Measurements from ENCODE around the gene KIF23.
"Not testable (repeated sequence)": the region's sequence is repeated elsewhere in the genome, so short reads cannot be mapped to it uniquely, and the experiment has no call there.

The KIF23 gene

DNA sequence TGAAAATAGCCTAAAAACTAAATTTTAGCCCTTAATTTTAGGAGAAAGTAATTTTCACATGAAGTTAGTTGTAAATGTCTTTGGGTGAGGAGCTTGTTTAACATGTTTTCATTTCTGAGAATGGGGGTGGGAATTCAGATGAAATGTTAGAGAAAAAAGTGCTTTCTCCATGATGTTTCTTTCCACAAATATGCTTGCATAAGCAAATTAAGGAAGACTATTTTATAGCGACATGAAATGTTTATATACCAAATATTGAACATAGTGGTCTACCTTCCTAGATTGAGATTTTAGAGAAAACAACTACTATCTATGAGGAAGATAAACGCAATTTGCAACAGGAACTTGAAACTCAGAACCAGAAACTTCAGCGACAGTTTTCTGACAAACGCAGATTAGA lies 25.5 kb downstream of the KIF23 start:
- no peak for DNase-seq

- DNase-seq: no peak
Observed at GRCh38 chr15:69443032-69443611, 29.0 kb downstream of the KIF23 start.

- no peak for DNase-seq
Observed at GRCh38 chr15:69444686-69445085, 30.5 kb downstream of the KIF23 start.

GRCh38 chr15:69446953-69447352 lies 32.8 kb downstream of the KIF23 start:
- no peak for DNase-seq

DNA sequence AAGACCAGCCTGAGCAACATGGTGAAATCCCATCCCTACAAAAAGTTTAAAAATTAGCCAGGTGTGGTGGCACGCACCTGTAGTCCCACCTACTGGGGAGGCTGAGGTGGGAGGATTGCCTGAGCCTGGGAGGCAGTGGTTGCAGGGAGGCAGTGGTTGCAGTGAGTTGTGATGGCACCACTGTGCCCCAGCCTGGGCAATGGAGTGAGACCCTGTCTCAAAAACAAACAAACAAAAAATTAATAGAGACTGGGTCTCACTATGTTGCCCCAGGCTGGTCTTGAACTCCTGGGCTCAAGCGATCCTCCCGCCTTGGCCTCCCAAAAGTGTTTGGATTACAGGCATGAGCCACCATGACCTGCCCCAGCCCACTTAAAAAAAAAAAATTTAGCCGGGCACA lies 36.1 kb downstream of the KIF23 start:
- not testable (repeated sequence) for DNase-seq

DNA sequence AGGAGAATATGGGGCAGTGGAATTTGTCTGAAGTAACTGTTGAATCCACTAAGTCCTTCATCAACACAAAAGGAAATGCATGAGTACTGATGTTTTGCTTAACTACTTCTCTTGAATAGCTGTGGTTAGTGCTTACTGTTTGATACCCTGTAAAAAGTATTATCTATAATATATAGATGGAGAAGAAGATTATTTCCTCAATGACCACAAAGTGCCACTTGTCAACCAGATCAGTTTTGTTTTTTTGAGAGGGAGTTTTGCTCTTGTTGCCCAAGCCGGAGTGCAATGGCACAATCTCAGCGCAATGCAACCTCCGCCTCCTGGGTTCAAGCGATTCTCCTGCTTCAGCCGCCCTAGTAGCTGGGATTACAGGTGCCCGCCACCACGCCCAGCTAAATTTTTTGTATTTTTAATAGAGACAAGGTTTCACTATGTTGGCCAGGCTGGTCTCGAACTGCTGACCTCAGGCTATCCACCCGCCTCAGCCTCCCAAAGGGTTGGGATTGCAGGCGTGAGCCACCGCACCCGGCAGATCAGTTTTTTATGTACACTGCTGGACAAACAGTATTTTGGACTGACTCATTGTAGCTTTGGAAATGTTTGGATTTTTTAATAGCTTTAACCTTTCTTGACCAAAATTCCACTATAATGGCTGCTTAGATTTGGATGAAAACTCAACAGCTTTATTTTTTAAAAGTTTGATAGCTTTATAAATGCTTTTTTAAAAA lies 37.0 kb downstream of the KIF23 start:
- DNase-seq: no peak

DNA sequence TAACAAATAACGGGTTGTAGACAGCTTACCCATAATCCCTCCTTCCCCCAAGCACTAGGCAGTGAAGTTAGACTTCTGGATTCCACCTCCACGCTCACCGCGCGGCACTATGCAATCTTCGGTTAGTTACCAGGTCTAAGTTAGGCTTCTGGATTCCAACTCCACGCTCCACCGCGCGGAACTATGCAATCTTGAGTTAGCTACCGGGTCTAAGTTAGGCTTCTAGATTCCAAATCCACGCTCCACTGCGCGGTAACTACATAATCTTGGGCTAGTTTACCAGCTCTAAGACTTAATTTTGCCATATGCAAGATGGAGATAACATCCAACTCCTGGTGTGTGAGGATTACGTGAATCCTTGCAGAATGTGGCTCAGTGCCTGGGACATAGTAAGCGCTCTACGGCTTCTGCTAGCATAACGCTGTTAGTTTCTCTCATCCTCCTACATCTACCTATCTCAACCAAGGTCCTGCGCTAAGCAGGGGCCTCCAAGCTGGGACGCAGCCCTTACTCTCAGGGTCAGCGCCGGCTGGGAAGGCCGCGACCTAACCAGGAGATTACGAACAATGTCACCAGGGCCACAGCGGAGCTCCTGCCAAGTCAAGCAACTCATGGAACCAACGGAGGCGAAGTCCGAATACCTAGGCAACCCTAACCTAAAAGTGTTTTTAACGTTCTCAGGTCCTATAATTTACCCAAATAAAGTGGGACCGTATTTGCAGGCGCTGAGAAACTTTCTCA lies 38.0 kb downstream of the KIF23 start:
- no peak for DNase-seq

GRCh38 chr15:69452692-69453521 lies 38.8 kb downstream of the KIF23 start, which contains the start of gene RPLP1:
Gene RPLP1 (plus strand): TSS chr15:69452818. CDS start chr15:69452949, 131 bp downstream.
- DNase-seq: peak; percentile 89

GRCh38 chr15:69454953-69455352 lies 40.8 kb downstream of the KIF23 start:
- DNase-seq: no peak

GRCh38 chr15:69456208-69457166 lies 42.3 kb downstream of the KIF23 start:
- no peak for DNase-seq

DNA sequence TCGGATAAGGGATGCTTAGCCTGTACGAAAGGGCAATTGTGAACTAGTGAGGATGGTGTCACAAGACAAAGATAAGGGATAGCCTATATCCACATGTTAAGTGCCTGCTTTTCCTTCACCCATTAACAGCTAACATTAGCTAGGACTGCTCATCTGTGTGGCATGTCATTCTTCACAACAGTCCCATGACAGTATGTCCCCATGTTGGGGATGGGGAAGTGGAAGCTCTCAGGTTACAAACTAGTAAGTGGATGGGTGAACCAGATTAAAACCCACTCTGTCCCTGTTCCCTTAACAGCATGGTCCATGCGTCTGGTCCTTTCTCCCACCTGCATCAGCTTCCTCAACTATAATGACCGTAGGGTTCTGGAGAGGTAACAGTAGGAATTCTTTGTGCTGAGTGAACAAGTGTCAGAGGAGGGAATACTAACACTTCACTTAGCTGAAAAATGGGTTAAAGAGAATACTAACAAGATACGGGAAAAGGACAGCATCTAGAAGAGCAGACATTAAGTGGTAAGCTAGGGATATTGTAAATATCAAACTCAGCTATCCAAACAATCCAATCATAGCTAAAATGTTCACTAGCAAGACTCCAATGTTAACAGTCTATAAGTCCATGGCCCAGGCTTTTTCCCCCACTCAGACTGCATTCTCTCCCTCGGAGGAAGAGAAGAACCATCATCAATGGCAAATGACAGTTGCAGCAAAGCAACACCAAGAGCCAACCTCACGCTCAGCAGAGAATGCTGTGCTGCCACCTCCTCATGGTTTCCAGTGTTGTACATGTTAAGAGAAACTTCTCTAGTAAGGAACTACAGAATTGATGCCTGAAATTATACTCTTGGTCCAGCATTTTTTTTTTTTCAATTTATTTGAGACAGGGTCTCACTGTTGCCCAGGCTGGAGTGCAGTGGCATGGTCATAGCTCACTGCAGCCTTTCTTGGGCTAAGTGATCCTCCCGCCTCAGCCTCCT lies 43.4 kb downstream of the KIF23 start:
- no peak for DNase-seq

GRCh38 chr15:69459066-69459465 lies 44.9 kb downstream of the KIF23 start:
- no peak for DNase-seq

DNA sequence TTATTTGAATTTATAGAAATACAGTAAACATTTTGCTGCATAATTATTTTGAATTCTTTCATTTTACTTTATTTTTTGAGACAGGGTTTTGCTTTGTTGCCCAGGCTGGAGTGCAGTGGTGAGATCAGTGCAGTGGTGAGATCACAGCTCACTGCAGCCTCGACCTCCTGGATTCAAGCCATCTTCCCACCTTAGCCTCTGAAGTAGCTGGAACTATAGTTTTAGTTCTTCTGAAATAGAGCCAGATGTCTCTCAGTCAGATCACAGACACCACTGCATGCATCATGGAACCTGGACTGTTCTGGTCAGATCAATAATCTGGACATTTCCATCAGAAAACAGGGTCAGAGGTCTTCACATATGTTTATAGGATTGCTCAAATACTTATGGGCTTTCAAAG lies 46.3 kb downstream of the KIF23 start:
- DNase-seq: no peak

DNA sequence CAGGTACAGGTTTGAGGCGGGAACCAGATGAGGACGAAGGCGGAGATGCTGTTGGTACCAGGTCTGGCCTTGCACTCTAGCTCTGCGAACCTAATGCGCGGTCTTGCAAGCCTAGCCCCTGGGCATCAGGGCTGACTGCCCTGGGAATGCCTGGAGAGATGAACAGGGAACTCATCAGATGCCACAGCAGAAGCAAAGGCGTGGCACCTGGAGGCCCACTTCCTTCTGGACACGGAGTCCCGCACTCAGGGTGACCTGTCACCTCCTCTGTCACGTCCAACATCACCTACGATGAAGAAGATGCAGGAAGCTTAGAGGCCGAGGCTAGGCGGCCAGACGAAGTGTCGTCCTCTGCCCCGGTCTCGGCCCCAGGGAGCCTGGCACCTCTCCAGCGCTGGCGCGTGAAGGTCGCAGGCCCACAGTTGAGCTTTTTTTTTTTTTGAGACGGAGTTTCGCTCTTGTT lies 47.9 kb downstream of the KIF23 start:
- no peak for DNase-seq

- peak; percentile 94 for DNase-seq
Observed at GRCh38 chr15:69462493-69463181, 48.5 kb downstream of the KIF23 start.

DNA sequence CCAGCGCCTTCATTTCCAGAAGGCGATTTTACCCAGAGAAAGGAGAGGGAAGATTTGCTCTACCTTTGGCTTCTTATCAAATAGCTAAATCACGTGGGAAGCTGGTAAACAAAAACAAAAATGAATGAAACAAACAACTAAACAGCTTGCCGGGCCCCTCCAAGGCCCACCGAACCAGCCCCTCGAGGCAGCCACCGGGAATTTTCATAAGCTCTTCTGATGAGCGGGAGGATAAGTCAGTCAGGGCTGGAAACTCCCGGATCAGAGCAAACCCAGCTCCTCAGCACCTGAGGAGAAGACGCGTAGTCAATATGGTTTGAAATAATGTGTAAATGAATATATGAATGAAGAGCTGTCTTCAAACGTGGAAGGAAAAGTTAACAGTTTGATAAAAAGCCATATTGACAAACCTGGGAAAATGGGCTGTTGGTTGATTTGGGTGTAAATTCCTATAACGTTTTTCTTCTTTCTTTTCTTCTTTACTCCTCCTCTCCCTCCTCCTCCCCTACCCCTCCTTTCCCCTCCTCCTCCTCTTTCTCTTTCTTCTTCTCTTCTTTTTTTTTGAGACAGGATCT lies 49.1 kb downstream of the KIF23 start:
- DNase-seq: no peak

DNA sequence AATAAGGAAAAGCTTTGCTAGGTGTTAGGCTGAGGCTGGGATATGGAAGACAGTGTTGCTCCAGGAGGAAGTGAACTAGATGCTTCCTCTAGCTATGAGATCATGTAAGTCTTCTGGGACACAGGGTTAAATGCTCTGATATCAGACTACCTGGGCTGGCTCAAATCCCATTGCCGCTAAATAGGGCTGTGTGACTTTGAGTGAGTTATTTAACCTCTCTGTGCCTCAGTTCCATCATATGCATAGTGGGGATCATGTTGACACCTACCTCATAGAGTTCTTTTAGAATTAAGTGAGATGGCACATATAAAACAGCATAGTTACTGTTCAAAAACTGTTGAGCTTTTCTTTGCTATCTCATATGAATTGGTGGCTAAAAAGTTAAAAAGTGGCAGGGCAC lies 51.1 kb downstream of the KIF23 start:
- DNase-seq: no peak

GRCh38 chr15:69466733-69467132 lies 52.6 kb downstream of the KIF23 start:
- DNase-seq: no peak

DNA sequence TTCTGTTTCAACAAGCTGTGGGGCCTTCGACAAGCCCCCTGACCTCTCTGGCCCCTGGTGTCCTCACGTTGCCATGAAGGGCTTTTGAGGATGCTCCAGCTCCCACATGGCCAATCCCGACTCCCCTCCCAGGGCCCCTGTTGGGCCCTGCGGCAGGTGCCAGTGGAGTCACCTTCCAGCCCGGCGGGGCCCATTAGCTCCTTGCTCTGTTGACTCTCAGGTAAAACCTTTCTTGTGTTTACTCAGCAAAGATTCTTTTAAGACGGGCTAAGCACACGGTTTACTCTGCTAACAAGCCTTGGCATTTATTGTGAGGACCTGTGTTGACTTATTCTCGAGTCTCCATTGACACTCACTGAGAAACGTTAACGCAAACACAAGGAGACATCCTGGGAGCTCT lies 53.5 kb downstream of the KIF23 start:
- peak; percentile 15 for DNase-seq
